MCF 10A (cell line): ENCODE measurements around the gene SMG6. TPM values are rescaled to one million over a fixed set of nuclear protein-coding genes. Genes with fewer than 3 reads are reported as not detected.
A peak's percentile ranks its signal among the peaks of the same experiment; 100 is the strongest.

Experiments
- BruUV-seq: library from RNA; stranded (reverse); fragments of 400-500 nt; replicated peaks from 2 replicates; lab custom pipeline; 2021; lab: Mats Ljungman, UMichigan
- CTCF ChIA-PET: fragments of 300-600 bp; sonication (Branson Sonifier 250); formaldehyde crosslinking; extraction: SDS; loops from one replicate; lab custom pipeline; 2021; ENCODE audit warnings: antibody characterized with exemption, inconsistent platforms; lab: Yijun Ruan, JAX
- POLR2A ChIA-PET: fragments of 300-600, 350-650 bp; sonication (Branson Sonifier 250); formaldehyde crosslinking; extraction: SDS; loops from one replicate; lab custom pipeline; 2020; ENCODE audit warnings: antibody characterized with exemption, inconsistent platforms; lab: Yijun Ruan, JAX
- DNase-seq: peaks from one replicate; pipeline ENCODE4 v3.0.0-alpha.2; 2018; ENCODE audit not compliant: unreplicated experiment
- H3K27ac Mint-ChIP-seq: one replicate; pipeline ENCODE4 v1.8.0; 2022; ENCODE audit warnings: mild to moderate bottlenecking, low read depth, mixed read lengths; ENCODE audit not compliant: unreplicated experiment
- H3K27me3 Mint-ChIP-seq: one replicate; pipeline ENCODE4 v1.8.0; 2022; ENCODE audit warnings: mixed read lengths; ENCODE audit not compliant: insufficient read depth, unreplicated experiment
- H3K36me3 Mint-ChIP-seq: one replicate; pipeline ENCODE4 v1.8.0; 2022; ENCODE audit warnings: mild to moderate bottlenecking, moderate library complexity, mixed read lengths; ENCODE audit not compliant: insufficient read depth, unreplicated experiment
- H3K4me1 Mint-ChIP-seq: one replicate; pipeline ENCODE4 v1.8.0; 2022; ENCODE audit warnings: mixed read lengths; ENCODE audit not compliant: insufficient read depth, unreplicated experiment
- H3K4me3 Mint-ChIP-seq: one replicate; pipeline ENCODE4 v1.8.0; 2022; ENCODE audit warnings: mild to moderate bottlenecking, moderate library complexity, mixed read lengths; ENCODE audit not compliant: unreplicated experiment
- H3K9me3 Mint-ChIP-seq: one replicate; pipeline ENCODE4 v1.8.0; 2022; ENCODE audit warnings: mixed read lengths; ENCODE audit not compliant: unreplicated experiment
- CTCF ChIP-seq: fragments of 200-600 bp; IDR thresholded peaks from one replicate; pipeline ENCODE4 v1.8.0; 2022; ENCODE audit warnings: antibody characterized with exemption, mild to moderate bottlenecking; ENCODE audit not compliant: unreplicated experiment
- intact Hi-C: fragments of 100-400 bp; cut with micrococcal nuclease; formaldehyde crosslinking; loops from 2 replicates; pipeline ENCODE4 v1.14.1; 2022
- total RNA-seq: library from RNA; stranded (reverse); gene quantifications from 2 replicates; pipeline ENCODE4 v1.2.3, GENCODE V29; 2022

The SMG6 gene
- total RNA-seq, 1 experiment from 2014 or later = 17.0 TPM

GRCh38 chr17:2244545-2245525 is 58.8 kb downstream of the SMG6 start:
- no peaks in the 10 kb centered on the region for H3K9me3 Mint-ChIP-seq
- POLR2A ChIA-PET = interaction anchor here (0.6 to 1.4 kb wide), 13 partner anchors 9 to 198 kb away, joined by 3 to 5 read pairs (median 4); partner anchors contain the start of gene HIC1
- BruUV-seq = no TSS peak
- intact Hi-C loops = loop anchor here (1.0 kb wide), 2 partner anchors 191 to 337 kb away; no protein-coding TSS in a partner anchor
- CTCF ChIA-PET = interaction anchor here (0.5 to 4.8 kb wide), 59 partner anchors 8 to 548 kb away, joined by 3 to 61 read pairs (median 5); partner anchors contain the start of genes DPH1 and HIC1
- H3K4me3 Mint-ChIP-seq = no peak overlapping the region
- TF ChIP-seq CTCF = peak; percentile 94
- peak overlapping the region; percentile 89 for H3K27ac Mint-ChIP-seq
- peaks cover 54% of the 10 kb centered on the region for H3K36me3 Mint-ChIP-seq
- peak; percentile 87 for DNase-seq
- H3K27me3 Mint-ChIP-seq = no peaks in the 10 kb centered on the region
- peaks cover 22% of the 10 kb centered on the region for H3K4me1 Mint-ChIP-seq

- Mint-ChIP-seq H3K4me1 (peaks cover 24% of the 10 kb centered on the region), H3K27me3 (no peaks in the 10 kb centered on the region), H3K4me3 (no peak overlapping the region), H3K9me3 (no peaks in the 10 kb centered on the region), H3K27ac (peak overlapping the region; percentile 89), H3K36me3 (peaks cover 48% of the 10 kb centered on the region)
- intact Hi-C loops = loop anchor here (1.0 kb wide), 2 partner anchors 190 to 336 kb away; no protein-coding TSS in a partner anchor
- ChIA-PET CTCF (interaction anchor here (0.6 to 4.8 kb wide), 32 partner anchors 9 to 364 kb away, joined by 3 to 61 read pairs (median 6); partner anchors contain the start of gene HIC1), POLR2A (interaction anchor here (0.6 to 1.1 kb wide), 4 partner anchors 17 to 197 kb away, joined by 3 to 5 read pairs (median 4); partner anchors contain the start of gene HIC1)
- TF ChIP-seq CTCF = no peak
- DNase-seq = no peak
- TSS peak; percentile 8 for BruUV-seq
These were observed 59.6 kb downstream of the SMG6 start for GRCh38 chr17:2243953-2244352.

- H3K27me3 Mint-ChIP-seq = no peaks in the 10 kb centered on the region
- peak; percentile 72 for DNase-seq
- H3K4me1 Mint-ChIP-seq = peaks cover 24% of the 10 kb centered on the region
- TF ChIP-seq CTCF = no peak
- intact Hi-C loops = no loop called here
- H3K9me3 Mint-ChIP-seq = no peaks in the 10 kb centered on the region
- ChIA-PET CTCF (no interaction called here), POLR2A (no interaction called here)
- no TSS peak for BruUV-seq
- H3K36me3 Mint-ChIP-seq = peaks cover 57% of the 10 kb centered on the region
- no peak overlapping the region for H3K27ac Mint-ChIP-seq
- H3K4me3 Mint-ChIP-seq = no peak overlapping the region
These were observed 61.8 kb downstream of the SMG6 start for GRCh38 chr17:2241823-2242222.

- Mint-ChIP-seq H3K4me1 (peaks cover 24% of the 10 kb centered on the region), H3K27ac (peak overlapping the region; percentile 80), H3K4me3 (peak overlapping the region; percentile 10), H3K27me3 (no peaks in the 10 kb centered on the region), H3K36me3 (peaks cover 62% of the 10 kb centered on the region), H3K9me3 (no peaks in the 10 kb centered on the region)
- no TSS peak for BruUV-seq
- DNase-seq = no peak
- ChIA-PET CTCF (interaction anchor here (0.6 to 1.5 kb wide), 2 partner anchors 12 to 186 kb away, joined by 3 read pairs; partner anchors contain the start of gene HIC1), POLR2A (interaction anchor here (1.0 to 1.5 kb wide), 6 partner anchors 12 to 259 kb away, joined by 3 to 6 read pairs (median 4); no protein-coding TSS in a partner anchor)
- intact Hi-C loops = no loop called here
- no peak for TF ChIP-seq CTCF
These were observed 63.0 kb downstream of the SMG6 start for GRCh38 chr17:2240541-2240940.
